T1000 (cell line): ENCODE results near the gene SHROOM3.

ENCODE experiments used
- DNase-seq: peaks from one replicate; lab custom pipeline; 2025; ENCODE audit warnings: mixed read lengths; lab: John Stamatoyannopoulos, UW

SHROOM3 gene

GRCh38 chr4:76821641-76822040 is 386.6 kb downstream of the SHROOM3 start:
- no peak for DNase-seq

GRCh38 chr4:76822303-76822702 is 387.3 kb downstream of the SHROOM3 start:
- no peak for DNase-seq

GRCh38 chr4:76823495-76823894 is 388.5 kb downstream of the SHROOM3 start:
- no peak for DNase-seq

- DNase-seq: no peak
Measured at GRCh38 chr4:76830612-76830963, 395.6 kb downstream of the SHROOM3 start.

- no peak for DNase-seq
Measured at GRCh38 chr4:76830964-76831703, 396.1 kb downstream of the SHROOM3 start.

GRCh38 chr4:76831711-76832373 is 396.8 kb downstream of the SHROOM3 start:
- no peak for DNase-seq
